GM23338 (cell line): ENCODE data around the gene TAGLN. TPM values are rescaled to one million over a fixed set of nuclear protein-coding genes. Genes with fewer than 3 reads are reported as not detected.

Experiments used
- ATAC-seq: fragments of 200-7000 bp; cut with Tn5 transposase; 3 replicates; pipeline ENCODE4 v1.9.1; 2020
- DNase-seq: peaks from one replicate; pipeline ENCODE4 v3.0.0-alpha.2; 2015; ENCODE audit warnings: low spot score
- H2AFZ ChIP-seq: fragments of 200-600 bp; sonication (generic); 2 replicates; pipeline ENCODE4 v1.8.0; 2016; ENCODE audit warnings: antibody characterized with exemption, mild to moderate bottlenecking, moderate library complexity
- H3F3A ChIP-seq: fragments of 200-600 bp; sonication (generic); replicated peaks from 2 replicates; pipeline ENCODE4 v1.8.0; 2017; ENCODE audit warnings: antibody characterized with exemption, mixed run types, low read depth
- H3K27ac ChIP-seq: fragments of 200-600 bp; sonication (generic); 2 replicates; pipeline ENCODE4 v1.6.1; 2016; ENCODE audit warnings: low read depth
- H3K27me3 ChIP-seq: fragments of 200-600 bp; sonication (generic); 2 replicates; pipeline ENCODE4 v1.8.0; 2016; ENCODE audit warnings: mild to moderate bottlenecking, mixed run types, moderate library complexity; ENCODE audit not compliant: insufficient read depth
- H3K36me3 ChIP-seq: fragments of 200-600 bp; sonication (generic); 2 replicates; pipeline ENCODE4 v1.8.0; 2016; ENCODE audit warnings: mild to moderate bottlenecking; ENCODE audit not compliant: insufficient read depth
- H3K4me1 ChIP-seq: fragments of 200-600 bp; sonication (generic); 2 replicates; pipeline ENCODE4 v1.8.0; 2016; ENCODE audit warnings: mild to moderate bottlenecking, moderate library complexity; ENCODE audit not compliant: insufficient read depth
- H3K4me2 ChIP-seq: fragments of 200-600 bp; sonication (generic); 2 replicates; pipeline ENCODE4 v1.7.1; 2017; ENCODE audit warnings: mixed run types
- H3K4me3 ChIP-seq: fragments of 200-600 bp; sonication (generic); 2 replicates; pipeline ENCODE4 v1.6.1; 2016; ENCODE audit warnings: mixed run types
- H3K79me2 ChIP-seq: fragments of 200-600 bp; sonication (generic); replicated peaks from 2 replicates; pipeline ENCODE4 v1.8.0; 2017; ENCODE audit warnings: mild to moderate bottlenecking; ENCODE audit not compliant: insufficient read depth
- H3K9me2 ChIP-seq: fragments of 200-600 bp; sonication (generic); 2 replicates; pipeline ENCODE4 v1.8.0; 2017; ENCODE audit not compliant: insufficient read depth
- H4K20me1 ChIP-seq: fragments of 200-600 bp; sonication (generic); replicated peaks from 2 replicates; pipeline ENCODE4 v1.8.0; 2017; ENCODE audit warnings: mild to moderate bottlenecking; ENCODE audit not compliant: insufficient read depth
- H3K27ac Mint-ChIP-seq: 2 replicates; pipeline ENCODE4 v1.8.0; 2020; ENCODE audit warnings: inconsistent platforms, mild to moderate bottlenecking, moderate library complexity, mixed read lengths
- H3K27me3 Mint-ChIP-seq: 3 replicates; pipeline ENCODE4 v1.8.0; 2022; ENCODE audit warnings: low read depth, mild to moderate bottlenecking, moderate library complexity, mixed read lengths, inconsistent platforms; ENCODE audit not compliant: insufficient read depth, poor library complexity
- H3K36me3 Mint-ChIP-seq: 3 replicates; pipeline ENCODE4 v1.8.0; 2021; ENCODE audit warnings: low read depth, mild to moderate bottlenecking, inconsistent platforms, moderate library complexity, mixed read lengths
- H3K4me1 Mint-ChIP-seq: 3 replicates; pipeline ENCODE4 v1.8.0; 2020; ENCODE audit warnings: mild to moderate bottlenecking, inconsistent platforms, mixed read lengths
- H3K4me3 Mint-ChIP-seq: 3 replicates; pipeline ENCODE4 v1.8.0; 2021; ENCODE audit warnings: moderate library complexity, mild to moderate bottlenecking, inconsistent platforms, mixed read lengths
- H3K9me3 Mint-ChIP-seq: 3 replicates; pipeline ENCODE4 v1.8.0; 2020; ENCODE audit warnings: moderate library complexity, mild to moderate bottlenecking, inconsistent platforms, mixed read lengths
- CREB1 ChIP-seq: fragments of 250-450 bp; sonication (Bioruptor Pico); IDR thresholded peaks from 2 replicates; pipeline ENCODE4 v1.5.0; 2020; ENCODE audit warnings: low read depth, mild to moderate bottlenecking, moderate library complexity
- CTCF ChIP-seq, 2 experiments: fragments of 200-600 bp in 1 of 2; sonication (generic) in 1 of 2; conservative IDR thresholded peaks; 2 replicates each; pipeline versions ENCODE4 v1.5.1 to v1.6.1; 2016 to 2017; ENCODE audit warnings: antibody characterized with exemption in 2 of 2, low read depth in 2 of 2, mild to moderate bottlenecking in 2 of 2, moderate library complexity in 1 of 2
- ETS1 ChIP-seq: IDR thresholded peaks from 2 replicates; pipeline ENCODE4 v1.6.1; 2016; ENCODE audit warnings: antibody characterized with exemption
- EZH2phosphoT487 ChIP-seq: fragments of 200-600 bp; sonication (generic); IDR thresholded peaks from one replicate; pipeline ENCODE4 v1.8.1; 2018; ENCODE audit warnings: antibody characterized with exemption; ENCODE audit not compliant: unreplicated experiment
- JUNB ChIP-seq: IDR thresholded peaks from one replicate; pipeline ENCODE4 v1.6.1; 2016; ENCODE audit warnings: antibody characterized with exemption; ENCODE audit not compliant: unreplicated experiment
- NANOG ChIP-seq: IDR thresholded peaks from 2 replicates; pipeline ENCODE4 v1.6.1; 2016; ENCODE audit warnings: antibody characterized with exemption, borderline replicate concordance
- POLR2AphosphoS5 ChIP-seq: IDR thresholded peaks from 2 replicates; pipeline ENCODE4 v1.6.1; 2016; ENCODE audit warnings: antibody characterized with exemption, low read depth
- ZNF114 ChIP-seq: fragments of 250-450 bp; sonication (Bioruptor Pico); IDR thresholded peaks from 2 replicates; pipeline ENCODE4 v1.5.0; 2020; ENCODE audit warnings: mild to moderate bottlenecking, moderate library complexity
- ZNF331 ChIP-seq: fragments of 250-450 bp; sonication (Bioruptor Pico); IDR thresholded peaks from 2 replicates; pipeline ENCODE4 v1.5.0; 2020; ENCODE audit warnings: low read depth, mild to moderate bottlenecking, moderate library complexity
- ZNF462 ChIP-seq: fragments of 250-450 bp; sonication (Bioruptor Pico); IDR thresholded peaks from 2 replicates; pipeline ENCODE4 v1.5.0; 2020; ENCODE audit warnings: mild to moderate bottlenecking, moderate library complexity
- polyA plus RNA-seq: library from polyadenylated mRNA; unstranded; fragments of >200 nt; fragmentation: Nextera tagmentation; extraction: Ambion mirVana; gene quantifications from 2 replicates; pipeline ENCODE4 v1.2.1, GENCODE V29; 2016
- total RNA-seq: library from RNA; depleted of rRNA; stranded (reverse); fragments of >200 nt; shearing (Covaris generic); gene quantifications from 2 replicates; pipeline ENCODE4 v1.2.3, GENCODE V29; 2014

Gene TAGLN
- total and polyA plus RNA-seq, 2 experiments from 2014 or later: 86.8 to 130 TPM

- Mint-ChIP-seq H3K36me3 (peaks cover 10% of the 10 kb centered on the region; the same call in 2 of the 3 replicates), H3K27ac (no peak overlapping the region), H3K4me1 (no peaks in the 10 kb centered on the region), H3K4me3 (no peak overlapping the region), H3K9me3 (no peaks in the 10 kb centered on the region; the same call in 2 of the 3 replicates), H3K27me3 (no peaks in the 10 kb centered on the region)
- TF ChIP-seq POLR2AphosphoS5 (no peak), EZH2phosphoT487 (no peak), ZNF114 (no peak), CREB1 (CRISPR knock-in tag) (no peak), ZNF462 (CRISPR knock-in tag) (no peak), NANOG (no peak), CTCF (conservative IDR thresholded peaks at IDR 0.05; ENCODE audit: low read depth in 2 of 2) (no peak), ETS1 (no peak), ZNF331 (CRISPR knock-in tag) (no peak), JUNB (no peak)
- no peaks in the 10 kb centered on the region for H3K27me3 ChIP-seq
- H4K20me1 ChIP-seq: 0 out of 2 replicates have a peak, but pooled peaks cover 2% of the 10 kb centered on the region
- H3K4me2 ChIP-seq: no peak overlapping the region
- H3K4me1 ChIP-seq: no peaks in the 10 kb centered on the region
- no peak for DNase-seq
- H3K9me2 ChIP-seq: no peaks in the 10 kb centered on the region
- no peak overlapping the region for H3K4me3 ChIP-seq
- no peaks in the 10 kb centered on the region for H3F3A ChIP-seq
- ATAC-seq: no peak
- no peaks in the 10 kb centered on the region for H3K79me2 ChIP-seq
- peaks cover 8% of the 10 kb centered on the region; the same call in 1 of the 2 replicates for H3K36me3 ChIP-seq
- H2AFZ ChIP-seq: no peak overlapping the region
- no peak overlapping the region for H3K27ac ChIP-seq
Measured at GRCh38 chr11:117255966-117256365, 56.8 kb downstream of the TAGLN start.
